ENCODE results near the gene MARK3. TPM values are rescaled to one million over a fixed set of nuclear protein-coding genes. Genes with fewer than 3 reads are reported as not detected.

The MARK3 gene
- total RNA-seq, 1 experiment from 2014 or later = 81.9 TPM

DNA sequence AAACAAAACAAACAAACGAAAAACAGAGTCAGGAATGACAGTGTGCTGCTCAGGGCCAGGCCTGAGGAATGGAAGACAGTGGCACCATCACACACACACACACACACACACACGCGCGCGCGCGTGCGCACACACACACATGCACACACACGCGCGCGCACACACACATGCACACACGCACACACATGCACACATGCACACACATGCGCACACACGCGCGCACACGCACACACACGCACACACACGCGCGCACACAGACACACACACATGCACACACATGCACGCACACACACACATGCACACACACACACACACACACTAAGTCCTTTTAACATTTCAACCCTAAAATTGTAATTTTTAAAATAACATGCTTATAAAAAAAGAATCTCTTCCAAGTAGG lies 13.2 kb upstream of the MARK3 start:
- no peak overlapping the region for H3K18ac ChIP-seq (ENCODE audit: insufficient read length, low read depth, low read length)
- H3K9me3 ChIP-seq (ENCODE audit: control insufficient read depth, low read depth, low read length) = no peaks in the 10 kb centered on the region
- WGBS (ENCODE audit: extremely low coverage, insufficient read length, low lambda C conversion rate) = no CpG with 5 or more reads among the region's 23 CpGs
- H3T11ph ChIP-seq (ENCODE audit: low read length) = no peak overlapping the region
- no peak for DNase-seq
- H2BK5ac ChIP-seq (ENCODE audit: insufficient read length, low read length) = no peak overlapping the region
- H3K27me3 ChIP-seq (ENCODE audit: insufficient read depth, low read length) = no peaks in the 10 kb centered on the region
- H3K4me1 ChIP-seq (ENCODE audit: insufficient read depth, low read length) = no peaks in the 10 kb centered on the region; the same call in 1 of the 2 replicates
- H3K23ac ChIP-seq (ENCODE audit: insufficient read length, low read depth, low read length) = no peak overlapping the region
- H3K14ac ChIP-seq (ENCODE audit: insufficient read depth, low read length) = no peak overlapping the region
- H4K91ac ChIP-seq (ENCODE audit: insufficient read length, low read depth, low read length) = no peak overlapping the region
- no peak overlapping the region for H4K5ac ChIP-seq (ENCODE audit: insufficient read length, low read depth, low read length)
- no peak overlapping the region for H2AK5ac ChIP-seq (ENCODE audit: insufficient read length, low read length)
- Mint-ChIP-seq H3K4me1 (peaks cover 9 to 14% of the 10 kb centered on the region in 2 experiments), H3K36me3 (ENCODE audit: insufficient read depth in 1 of 3, low read depth in 3 of 3) (no peaks in the 10 kb centered on the region), H3K27ac (peak overlapping the region in 1 of 3 experiments; percentile 69; a peak in 1 of 7 replicates), H3K4me3 (no peak overlapping the region), H3K27me3 (ENCODE audit: low read depth) (peaks cover 2% of the 10 kb centered on the region; the same call in 1 of the 2 replicates), H3K9me3 (peaks cover 0 to 7% of the 10 kb centered on the region in 2 experiments; a peak in 2 of 5 replicates)
- H3K23me2 ChIP-seq (ENCODE audit: insufficient read length, low read depth, low read length, poor library complexity, severe bottlenecking) = no peaks in the 10 kb centered on the region
- H2BK20ac ChIP-seq (ENCODE audit: low read depth, low read length, poor library complexity, severe bottlenecking) = no peak overlapping the region
- no peak overlapping the region for H4K8ac ChIP-seq (replicated peaks; ENCODE audit: insufficient read length, low read depth, low read length)
- H2BK120ac ChIP-seq (ENCODE audit: low read depth, low read length, poor library complexity, severe bottlenecking) = no peak overlapping the region
- no peaks in the 10 kb centered on the region for H3K79me2 ChIP-seq (ENCODE audit: insufficient read depth, low read length)
- no peaks in the 10 kb centered on the region for H3K79me1 ChIP-seq (ENCODE audit: insufficient read depth, low read depth, low read length, poor library complexity, severe bottlenecking)
- no peak overlapping the region for H2AFZ ChIP-seq (ENCODE audit: low read length)
- no peak overlapping the region for H2BK15ac ChIP-seq (ENCODE audit: low read depth, low read length)
- no peak overlapping the region for H3K4me2 ChIP-seq (ENCODE audit: insufficient read depth, insufficient read length, low read length)
- TF ChIP-seq, protein P1, sequence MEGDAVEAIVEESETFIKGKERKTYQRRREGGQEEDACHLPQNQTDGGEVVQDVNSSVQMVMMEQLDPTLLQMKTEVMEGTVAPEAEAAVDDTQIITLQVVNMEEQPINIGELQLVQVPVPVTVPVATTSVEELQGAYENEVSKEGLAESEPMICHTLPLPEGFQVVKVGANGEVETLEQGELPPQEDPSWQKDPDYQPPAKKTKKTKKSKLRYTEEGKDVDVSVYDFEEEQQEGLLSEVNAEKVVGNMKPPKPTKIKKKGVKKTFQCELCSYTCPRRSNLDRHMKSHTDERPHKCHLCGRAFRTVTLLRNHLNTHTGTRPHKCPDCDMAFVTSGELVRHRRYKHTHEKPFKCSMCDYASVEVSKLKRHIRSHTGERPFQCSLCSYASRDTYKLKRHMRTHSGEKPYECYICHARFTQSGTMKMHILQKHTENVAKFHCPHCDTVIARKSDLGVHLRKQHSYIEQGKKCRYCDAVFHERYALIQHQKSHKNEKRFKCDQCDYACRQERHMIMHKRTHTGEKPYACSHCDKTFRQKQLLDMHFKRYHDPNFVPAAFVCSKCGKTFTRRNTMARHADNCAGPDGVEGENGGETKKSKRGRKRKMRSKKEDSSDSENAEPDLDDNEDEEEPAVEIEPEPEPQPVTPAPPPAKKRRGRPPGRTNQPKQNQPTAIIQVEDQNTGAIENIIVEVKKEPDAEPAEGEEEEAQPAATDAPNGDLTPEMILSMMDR (conservative IDR thresholded peaks at IDR 0.05) = no peak
- H3K56ac ChIP-seq (ENCODE audit: insufficient read length, low read depth, low read length) = no peak overlapping the region
- H3K27ac ChIP-seq (ENCODE audit: insufficient read length, low read depth, low read length) = no peak overlapping the region
- H2BK12ac ChIP-seq (ENCODE audit: insufficient read length, low read depth, low read length) = no peak overlapping the region
- H4K20me1 ChIP-seq (ENCODE audit: control insufficient read depth, insufficient read depth, insufficient read length) = no peaks in the 10 kb centered on the region
- no peak overlapping the region for H3K4ac ChIP-seq (ENCODE audit: low read depth, low read length)
- H3K9ac ChIP-seq (ENCODE audit: extremely low read depth, insufficient read length, low read length) = no peak overlapping the region

Measured in H9 (cell line).